ENCODE measurements around the gene PDP2.

GRCh38 chr16:66926171-66926947 lies 46.0 kb downstream of the PDP2 start:
- TF ChIP-seq CTCF (IDR thresholded peaks at IDR 0.05) (no peak), POLR2A (IDR thresholded peaks at IDR 0.05) (no peak), POLR2AphosphoS5 (IDR thresholded peaks at IDR 0.05; ENCODE audit: insufficient read depth in 1 of 2, low read depth in 1 of 2) (no peak)
